Muscle layer of duodenum (tissue), 2 donors: ENCODE measurements around the gene SOBP.

Experiments
- H3K27ac ChIP-seq: one replicate; pipeline ENCODE4 v1.7.0; 2013; ENCODE audit warnings: mild to moderate bottlenecking, low read length
- H3K27me3 ChIP-seq: one replicate; pipeline ENCODE4 v1.7.0; 2013; ENCODE audit warnings: low read depth, mild to moderate bottlenecking, control low read depth, low read length
- H3K36me3 ChIP-seq, 2 donors: one replicate each; pipeline ENCODE4 v1.7.0; 2013; ENCODE audit warnings: low read length in 2 of 2, control low read depth in 1 of 2, mild to moderate bottlenecking in 1 of 2; ENCODE audit not compliant: insufficient read depth in 2 of 2, control insufficient read depth in 1 of 2
- H3K4me1 ChIP-seq, 2 donors: one replicate each; pipeline ENCODE4 v1.7.0; 2013; ENCODE audit warnings: low read length in 2 of 2, mild to moderate bottlenecking in 2 of 2, control low read depth in 1 of 2, moderate library complexity in 1 of 2; ENCODE audit not compliant: insufficient read depth in 2 of 2, control insufficient read depth in 1 of 2
- H3K4me3 ChIP-seq, 2 donors: one replicate each; pipeline ENCODE4 v1.7.0; 2013; ENCODE audit warnings: low read length in 2 of 2, low read depth in 1 of 2, mild to moderate bottlenecking in 1 of 2
- H3K9me3 ChIP-seq, 2 donors: one replicate each; pipeline ENCODE4 v1.7.0; 2013; ENCODE audit warnings: low read length in 2 of 2, control low read depth in 1 of 2, mild to moderate bottlenecking in 1 of 2; ENCODE audit not compliant: control insufficient read depth in 1 of 2
- donor health status: healthy.

Gene SOBP

DNA sequence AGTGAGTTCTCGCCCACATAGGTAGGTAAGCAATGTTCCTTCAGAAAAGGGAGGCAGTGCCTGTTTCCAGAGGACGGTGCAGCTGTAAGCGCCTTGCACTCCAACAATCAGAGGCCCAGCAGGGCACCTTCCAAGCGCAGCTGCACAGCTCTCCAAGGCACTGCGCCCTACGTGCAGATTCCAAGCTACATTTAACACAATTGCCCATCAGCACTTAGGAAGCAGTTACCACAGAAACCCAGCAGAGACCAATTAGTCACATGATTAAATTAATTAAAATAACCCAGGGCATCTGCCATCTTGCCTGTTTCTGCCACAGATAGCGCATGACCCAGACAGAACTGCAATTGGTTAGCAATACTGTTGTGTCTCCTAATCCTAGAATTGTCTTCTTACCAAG lies 65.5 kb downstream of the SOBP start:
- Histone ChIP-seq H3K27ac (no peak overlapping the region), H3K9me3 (no peaks in the 10 kb centered on the region), H3K4me1 (peaks cover 0 to 3% of the 10 kb centered on the region in 2 donors), H3K27me3 (no peaks in the 10 kb centered on the region), H3K4me3 (no peak overlapping the region), H3K36me3 (no peaks in the 10 kb centered on the region)

DNA sequence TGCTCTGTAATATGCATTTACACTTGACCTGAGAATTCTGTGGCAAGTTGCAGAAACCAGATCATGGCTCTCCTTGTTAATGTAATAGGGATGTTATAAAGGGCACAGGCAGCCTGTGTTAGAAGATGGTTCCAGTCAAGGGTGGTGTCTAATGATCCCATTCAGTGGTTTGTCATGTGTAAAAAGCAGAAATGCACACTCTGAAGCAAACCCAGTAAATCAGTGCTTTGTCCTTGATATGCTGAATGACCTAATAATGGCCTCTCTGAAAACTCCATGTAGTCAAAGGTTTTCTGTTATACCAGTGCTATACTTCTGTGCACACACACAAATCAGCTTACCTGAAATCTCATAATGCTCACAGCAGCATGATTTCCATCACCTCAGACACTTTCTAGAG lies 66.2 kb downstream of the SOBP start:
- Histone ChIP-seq H3K4me3 (no peak overlapping the region), H3K27me3 (no peaks in the 10 kb centered on the region), H3K9me3 (no peaks in the 10 kb centered on the region), H3K4me1 (peaks cover 0 to 9% of the 10 kb centered on the region in 2 donors), H3K36me3 (no peaks in the 10 kb centered on the region), H3K27ac (no peak overlapping the region)

DNA sequence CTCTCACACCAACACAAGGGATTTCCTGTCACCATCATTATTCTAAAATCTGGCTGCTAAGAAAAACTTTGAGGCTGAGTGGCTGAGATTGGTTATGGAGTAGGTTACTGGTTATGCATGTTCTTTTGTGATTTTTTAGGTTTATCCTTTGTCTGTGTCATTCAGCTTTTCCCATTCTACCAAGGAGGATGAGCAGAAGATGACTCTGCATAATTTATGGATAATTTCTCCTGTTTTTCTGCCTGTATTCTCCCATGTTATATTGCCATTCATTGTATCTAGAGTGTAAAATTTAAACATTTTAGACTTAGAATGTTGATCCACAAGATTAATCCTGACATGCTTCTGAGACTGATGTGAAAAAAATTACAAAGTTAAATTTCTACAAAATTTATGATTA lies 67.8 kb downstream of the SOBP start:
- Histone ChIP-seq H3K4me3 (no peak overlapping the region), H3K4me1 (peaks cover 0 to 9% of the 10 kb centered on the region in 2 donors), H3K9me3 (no peaks in the 10 kb centered on the region), H3K27ac (no peak overlapping the region), H3K27me3 (no peaks in the 10 kb centered on the region), H3K36me3 (no peaks in the 10 kb centered on the region)

DNA sequence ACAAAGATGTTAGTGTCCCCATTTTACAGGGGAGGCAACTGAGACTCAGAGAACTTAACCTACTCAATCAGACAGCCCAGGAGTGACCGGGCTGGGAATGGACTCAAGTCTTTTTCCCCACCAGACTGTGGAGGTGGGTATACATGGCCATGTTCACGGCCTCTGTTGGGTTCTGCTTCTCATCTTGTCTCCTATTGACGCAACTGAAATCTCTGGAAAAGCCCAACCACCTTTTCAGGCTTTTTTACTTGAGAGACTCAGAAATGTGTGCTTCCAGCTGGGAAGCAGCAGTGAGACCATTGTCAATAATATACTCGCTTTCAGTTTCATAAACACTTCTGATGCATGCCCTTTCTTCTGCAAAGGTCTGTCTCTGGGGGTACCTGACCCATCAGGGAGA lies 70.7 kb downstream of the SOBP start:
- H3K27ac ChIP-seq, result peak overlapping the region; percentile 46

DNA sequence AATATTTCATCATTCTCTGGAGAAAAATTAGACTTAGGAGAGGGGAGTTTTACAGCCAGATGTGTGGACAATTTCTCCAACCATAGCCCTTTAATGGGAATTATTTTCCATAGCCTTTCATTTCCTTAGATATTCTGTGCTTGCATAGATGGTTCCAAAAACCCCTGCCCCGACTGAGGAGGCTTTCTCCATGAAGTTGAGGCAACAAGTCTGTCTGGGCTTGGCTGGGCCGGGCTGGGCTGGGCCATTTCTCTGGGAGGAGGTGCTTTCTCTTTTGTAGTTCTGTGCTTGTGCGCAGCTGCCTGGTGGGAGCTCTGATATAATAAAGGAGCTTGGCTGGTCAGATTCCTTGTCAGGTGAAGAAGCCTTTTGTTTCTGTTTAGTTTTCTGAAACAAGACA lies 71.4 kb downstream of the SOBP start:
- peak overlapping the region; percentile 46 for H3K27ac ChIP-seq
- H3K4me1 ChIP-seq, result peaks cover 0 to 14% of the 10 kb centered on the region in 2 donors
- H3K36me3 ChIP-seq, result no peaks in the 10 kb centered on the region
- H3K4me3 ChIP-seq, result peak overlapping the region in 1 of 2 donors; percentile 30
- no peaks in the 10 kb centered on the region for H3K27me3 ChIP-seq
- H3K9me3 ChIP-seq, result no peaks in the 10 kb centered on the region

More for the DNA sequence above, 70.7 kb downstream of the SOBP start:
- H3K4me1 ChIP-seq, result peaks cover 0 to 14% of the 10 kb centered on the region in 2 donors
- no peaks in the 10 kb centered on the region for H3K36me3 ChIP-seq
- H3K9me3 ChIP-seq, result no peaks in the 10 kb centered on the region
- no peaks in the 10 kb centered on the region for H3K27me3 ChIP-seq
- peak overlapping the region in 1 of 2 donors; percentile 30 for H3K4me3 ChIP-seq

DNA sequence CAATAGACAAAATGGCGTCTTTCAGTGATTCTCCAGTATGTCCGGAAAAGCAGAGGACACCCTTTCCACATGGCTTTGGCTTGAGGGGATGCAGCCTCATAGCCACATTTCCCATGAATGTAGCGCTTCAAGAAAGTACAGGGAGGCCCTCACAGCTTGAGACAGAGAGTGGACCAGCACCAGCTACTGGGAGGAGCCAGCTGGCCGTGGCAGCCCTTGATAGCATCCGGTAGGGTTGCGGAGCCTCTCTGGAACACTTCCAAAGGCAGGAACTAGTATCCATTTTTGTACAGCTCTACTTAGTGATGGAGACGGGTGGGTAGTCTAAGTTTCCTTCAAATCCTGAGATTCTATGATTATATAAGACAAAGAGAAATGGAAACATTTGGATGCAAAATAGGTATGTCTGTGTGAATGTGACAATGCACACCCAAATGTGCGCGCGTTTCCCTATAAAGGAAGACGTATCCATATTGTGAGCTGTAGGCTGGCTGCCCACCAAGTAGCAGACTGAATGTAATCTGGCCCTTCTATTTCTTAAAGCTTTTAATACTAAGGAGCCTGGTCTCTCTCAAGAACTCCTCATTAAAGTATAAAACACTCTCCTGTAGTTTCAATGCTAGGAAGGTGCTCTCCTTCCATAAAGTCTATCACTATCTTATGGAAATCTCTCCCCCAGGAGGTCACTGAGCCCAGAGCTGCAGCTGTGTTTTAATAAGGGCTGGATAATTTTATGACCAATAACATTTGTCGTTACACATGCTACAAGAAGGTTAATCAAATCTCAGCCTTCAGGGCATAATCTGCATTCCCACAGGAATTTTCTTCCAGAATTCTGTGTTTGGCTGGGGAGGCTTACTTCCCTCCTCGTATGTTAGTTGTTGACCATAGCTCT lies 74.0 kb downstream of the SOBP start:
- Histone ChIP-seq H3K36me3 (no peaks in the 10 kb centered on the region), H3K27ac (no peak overlapping the region), H3K9me3 (no peaks in the 10 kb centered on the region), H3K4me3 (no peak overlapping the region), H3K4me1 (peaks cover 0 to 14% of the 10 kb centered on the region in 2 donors), H3K27me3 (no peaks in the 10 kb centered on the region)

DNA sequence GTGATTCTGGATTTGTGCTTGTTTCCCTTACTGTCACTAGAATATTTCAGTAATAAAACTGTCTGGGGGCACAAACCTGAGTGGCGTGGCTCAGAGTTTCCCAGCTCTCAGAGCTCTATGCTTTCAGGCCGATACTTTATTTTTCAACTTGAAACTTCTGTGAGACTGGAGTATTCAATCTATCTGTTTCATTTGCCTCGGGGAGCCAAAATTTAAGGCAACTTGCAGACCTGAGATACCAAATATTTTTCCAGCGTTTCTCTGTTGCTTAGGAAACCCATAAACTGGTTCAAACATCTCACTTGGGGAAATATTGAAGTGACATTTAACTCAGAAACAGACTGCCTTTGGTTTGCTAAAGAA lies 74.7 kb downstream of the SOBP start:
- Histone ChIP-seq H3K9me3 (no peaks in the 10 kb centered on the region), H3K36me3 (no peaks in the 10 kb centered on the region), H3K27ac (no peak overlapping the region), H3K4me3 (no peak overlapping the region), H3K27me3 (no peaks in the 10 kb centered on the region), H3K4me1 (peaks cover 0 to 14% of the 10 kb centered on the region in 2 donors)

DNA sequence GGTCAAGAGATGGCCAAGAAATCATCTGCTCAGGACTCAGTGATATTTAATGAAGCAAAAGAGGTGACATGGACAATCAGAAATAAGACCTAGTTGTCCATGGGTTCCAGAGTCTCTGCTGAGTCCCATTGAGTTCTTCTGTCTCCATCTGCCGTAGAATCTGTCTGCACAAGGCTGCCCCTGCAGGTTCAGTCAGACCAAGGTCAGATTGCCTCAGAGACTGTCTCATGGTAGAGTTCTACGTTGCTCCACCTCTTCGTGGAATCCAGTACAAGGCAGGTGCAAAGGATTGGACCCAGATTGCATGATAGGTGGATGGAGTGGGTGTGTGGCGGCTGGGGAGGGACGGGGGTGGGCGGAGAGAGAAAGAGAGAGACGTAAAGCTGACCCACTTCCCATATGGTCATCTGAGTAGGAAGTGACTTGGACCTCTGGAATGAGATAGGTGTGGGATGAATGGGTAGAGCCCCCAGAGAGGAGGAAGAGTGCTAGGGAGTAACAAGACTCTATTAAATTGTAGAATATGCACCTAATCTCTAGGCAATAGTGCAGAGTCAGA lies 75.3 kb downstream of the SOBP start:
- Histone ChIP-seq H3K27me3 (no peaks in the 10 kb centered on the region), H3K27ac (no peak overlapping the region), H3K4me3 (no peak overlapping the region), H3K4me1 (peaks cover 0 to 13% of the 10 kb centered on the region in 2 donors), H3K9me3 (no peaks in the 10 kb centered on the region), H3K36me3 (no peaks in the 10 kb centered on the region)

DNA sequence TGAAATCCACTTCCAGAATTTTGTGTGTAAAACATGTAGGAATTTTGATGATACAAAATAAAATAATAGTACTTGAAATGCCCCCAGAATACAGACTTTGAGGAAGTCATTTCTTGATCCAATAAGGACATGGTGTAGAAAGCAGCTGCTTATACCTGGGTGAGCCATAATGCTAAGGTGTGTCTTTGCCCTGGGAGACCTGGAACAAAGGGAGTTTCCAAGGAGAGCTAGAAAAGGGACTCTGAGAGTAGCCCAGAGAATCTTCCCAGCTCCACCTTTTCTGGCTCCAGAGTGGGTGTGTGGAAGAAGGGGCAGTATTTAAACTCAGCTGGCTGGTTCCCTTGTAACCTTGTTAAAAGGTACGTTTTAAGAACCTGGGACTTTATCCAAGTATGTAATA lies 77.7 kb downstream of the SOBP start:
- Histone ChIP-seq H3K4me3 (no peak overlapping the region), H3K27me3 (no peaks in the 10 kb centered on the region)

DNA sequence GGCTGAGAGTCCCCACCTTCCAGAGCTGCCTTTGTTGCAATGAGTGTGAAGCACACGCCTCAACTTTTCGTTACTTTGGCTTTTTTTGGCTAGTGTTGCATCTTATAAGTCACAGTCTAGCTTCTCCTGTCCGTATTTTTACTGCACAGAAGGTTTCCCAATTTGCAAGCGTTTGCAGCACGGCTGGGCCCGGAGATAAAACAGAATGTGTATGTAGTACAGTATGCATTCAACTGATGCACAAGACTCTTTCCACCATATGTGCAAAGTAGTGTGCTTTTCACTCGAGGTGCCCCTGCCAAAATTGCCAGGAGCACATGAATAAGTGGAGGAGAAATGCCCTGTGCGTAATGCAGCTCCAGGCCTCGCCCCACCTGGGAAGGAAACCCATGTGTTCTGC lies 79.6 kb downstream of the SOBP start:
- Histone ChIP-seq H3K27ac (no peak overlapping the region), H3K36me3 (no peaks in the 10 kb centered on the region), H3K27me3 (no peaks in the 10 kb centered on the region), H3K4me3 (no peak overlapping the region), H3K4me1 (peaks cover 0 to 5% of the 10 kb centered on the region in 2 donors), H3K9me3 (no peaks in the 10 kb centered on the region)

More for the DNA sequence above, 77.7 kb downstream of the SOBP start:
- Histone ChIP-seq H3K27ac (no peak overlapping the region), H3K36me3 (no peaks in the 10 kb centered on the region), H3K4me1 (peaks cover 0 to 5% of the 10 kb centered on the region in 2 donors), H3K9me3 (no peaks in the 10 kb centered on the region)

DNA sequence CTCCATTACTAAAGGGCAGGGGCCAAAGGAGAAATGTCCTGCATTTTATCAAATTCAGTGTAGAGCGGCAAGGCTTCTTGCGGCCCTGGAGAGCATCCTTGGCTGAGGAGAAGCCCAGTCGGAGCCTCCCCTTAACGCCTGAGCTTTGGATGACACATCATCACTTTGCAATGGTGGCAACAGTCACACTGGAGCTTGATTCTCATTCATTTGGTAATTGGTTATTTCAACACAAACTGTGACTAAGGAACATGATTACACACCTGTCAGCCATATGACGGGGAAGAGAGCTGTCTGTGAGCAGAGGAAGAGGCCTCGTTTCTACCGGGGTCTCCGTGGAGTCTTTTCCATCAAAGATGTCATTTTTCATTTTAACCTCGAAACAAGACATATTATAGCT lies 81.4 kb downstream of the SOBP start:
- no peaks in the 10 kb centered on the region for H3K27me3 ChIP-seq
- H3K9me3 ChIP-seq, result no peaks in the 10 kb centered on the region
- H3K4me3 ChIP-seq, result no peak overlapping the region
- no peaks in the 10 kb centered on the region for H3K36me3 ChIP-seq
- no peak overlapping the region for H3K27ac ChIP-seq
- H3K4me1 ChIP-seq, result no peaks in the 10 kb centered on the region
